ENCODE data around the gene CTNNB1.

The CTNNB1 gene

GRCh38 chr3:41200669-41201021 lies 1.3 kb downstream of the CTNNB1 start:
- no CpG with 5 or more reads among the region's 7 CpGs for WGBS (ENCODE audit: extremely low coverage, insufficient coverage, insufficient read length)
- Histone ChIP-seq H3K23ac (ENCODE audit: low read length) (no peak overlapping the region), H3K36me3 (ENCODE audit: control insufficient read depth in 1 of 2, insufficient read depth in 2 of 2, low read length in 2 of 2) (peaks cover 3% of the 10 kb centered on the region in 2 experiments)

DNA sequence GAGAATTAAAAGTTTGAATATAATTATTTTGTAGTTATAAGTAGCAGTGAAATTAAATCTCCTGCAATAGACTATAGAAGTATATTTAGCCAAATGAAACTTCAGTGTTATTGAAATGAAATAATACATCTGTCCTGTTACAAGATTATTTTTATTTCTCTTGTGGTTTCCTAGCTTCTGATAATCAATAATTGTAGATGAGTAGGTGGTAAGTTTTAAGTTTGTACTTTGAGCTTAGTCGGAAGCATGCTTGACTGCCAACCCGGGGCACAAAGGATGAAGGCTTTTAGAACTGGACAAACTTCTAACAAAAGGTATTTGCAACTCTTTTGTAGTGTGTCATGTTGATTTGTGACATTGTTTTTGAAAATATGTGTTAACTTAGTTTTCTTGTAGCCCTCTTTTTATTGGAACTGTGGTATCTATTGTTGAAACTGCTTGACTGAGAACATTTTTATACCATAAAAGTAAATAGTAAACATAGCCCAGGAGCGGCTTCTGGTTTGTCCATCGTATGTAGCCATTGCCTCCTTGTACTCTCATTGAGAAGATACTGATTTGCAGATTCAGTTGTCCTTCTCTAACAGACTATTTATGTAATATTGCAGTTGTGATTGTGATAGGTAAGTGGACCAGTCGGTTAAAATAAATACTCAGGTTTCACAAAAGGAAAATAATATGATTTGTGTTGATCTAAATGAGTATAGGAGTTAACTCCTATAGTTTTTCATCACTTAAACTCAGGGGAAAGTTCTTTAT lies 2.9 kb downstream of the CTNNB1 start:
- Histone ChIP-seq H2BK120ac (ENCODE audit: insufficient read depth, low read length, poor library complexity) (no peak overlapping the region), H4K91ac (ENCODE audit: low read depth, low read length) (no peak overlapping the region), H2BK5ac (ENCODE audit: low read depth, low read length, poor library complexity) (no peak overlapping the region), H3K9ac (ENCODE audit: low read length) (no peak overlapping the region), H3K23ac (ENCODE audit: low read length) (no peak overlapping the region), H3K4ac (ENCODE audit: low read depth, low read length) (peak overlapping the region; percentile 89), H3K4me1 (ENCODE audit: control insufficient read depth in 1 of 2, insufficient read depth in 2 of 2, low read length in 2 of 2) (peaks cover 4 to 6% of the 10 kb centered on the region in 2 experiments), H3K14ac (ENCODE audit: low read length) (no peak overlapping the region), H2AFZ (ENCODE audit: insufficient read depth, low read length, poor library complexity) (no peak overlapping the region), H3K79me1 (ENCODE audit: low read length) (peaks cover 19% of the 10 kb centered on the region), H3K4me3 (ENCODE audit: low read depth, low read length) (no peak overlapping the region), H4K12ac (ENCODE audit: low read depth, low read length) (no peak overlapping the region), H3K27me3 (ENCODE audit: insufficient read depth, low read length) (no peaks in the 10 kb centered on the region), H3K4me2 (ENCODE audit: low read length) (peak overlapping the region; percentile 68), H3K79me2 (ENCODE audit: control insufficient read depth, insufficient read depth, low read length, poor library complexity) (peaks cover 26% of the 10 kb centered on the region), H3K36me3 (ENCODE audit: control insufficient read depth in 1 of 2, insufficient read depth in 2 of 2, low read length in 2 of 2) (peaks cover 3% of the 10 kb centered on the region in 2 experiments), H2BK12ac (ENCODE audit: low read length) (no peak overlapping the region), H3K18ac (ENCODE audit: low read length) (no peak overlapping the region), H2AK5ac (ENCODE audit: low read length) (no peak overlapping the region), H3K27ac (ENCODE audit: low read depth, low read length) (peak overlapping the region; percentile 25), H3K9me3 (ENCODE audit: insufficient read depth, low read depth, low read length) (no peaks in the 10 kb centered on the region), H4K8ac (ENCODE audit: low read depth, low read length) (no peak overlapping the region)
- no CpG with 5 or more reads among the region's 5 CpGs for WGBS (ENCODE audit: extremely low coverage, insufficient coverage, insufficient read length)
- peak; percentile 6 to 30 for DNase-seq

More at GRCh38 chr3:41200669-41201021, 1.3 kb downstream of the CTNNB1 start:
- peak overlapping the region; percentile 61 for H2BK5ac ChIP-seq (ENCODE audit: low read depth, low read length, poor library complexity)
- H3K4me1 ChIP-seq (ENCODE audit: control insufficient read depth in 1 of 2, insufficient read depth in 2 of 2, low read length in 2 of 2), result peaks cover 6 to 8% of the 10 kb centered on the region in 2 experiments
- H3K27me3 ChIP-seq (ENCODE audit: insufficient read depth, low read length), result no peaks in the 10 kb centered on the region
- peak overlapping the region; percentile 99 for H3K4ac ChIP-seq (ENCODE audit: low read depth, low read length)
- no peak overlapping the region for H3K14ac ChIP-seq (ENCODE audit: low read length)
- peaks cover 19% of the 10 kb centered on the region for H3K79me1 ChIP-seq (ENCODE audit: low read length)
- peak overlapping the region; percentile 97 for H3K4me3 ChIP-seq (ENCODE audit: low read depth, low read length)
- no peak overlapping the region for H2AFZ ChIP-seq (ENCODE audit: insufficient read depth, low read length, poor library complexity)
- H3K9ac ChIP-seq (ENCODE audit: low read length), result peak overlapping the region; percentile 62
- no peak overlapping the region for H3K18ac ChIP-seq (ENCODE audit: low read length)
- H4K8ac ChIP-seq (ENCODE audit: low read depth, low read length), result no peak overlapping the region
- peak overlapping the region; percentile 88 for H3K27ac ChIP-seq (ENCODE audit: low read depth, low read length)
- peaks cover 24% of the 10 kb centered on the region for H3K79me2 ChIP-seq (ENCODE audit: control insufficient read depth, insufficient read depth, low read length, poor library complexity)
- H2BK120ac ChIP-seq (ENCODE audit: insufficient read depth, low read length, poor library complexity), result peak overlapping the region; percentile 5
- H4K12ac ChIP-seq (ENCODE audit: low read depth, low read length), result no peak overlapping the region
- H2AK5ac ChIP-seq (ENCODE audit: low read length), result no peak overlapping the region
- no peak overlapping the region for H4K91ac ChIP-seq (ENCODE audit: low read depth, low read length)
- H2BK12ac ChIP-seq (ENCODE audit: low read length), result no peak overlapping the region
- no peaks in the 10 kb centered on the region for H3K9me3 ChIP-seq (ENCODE audit: insufficient read depth, low read depth, low read length)
- peak overlapping the region; percentile 71 for H3K4me2 ChIP-seq (ENCODE audit: low read length)
- DNase-seq, result peak; percentile 14 to 51

DNA sequence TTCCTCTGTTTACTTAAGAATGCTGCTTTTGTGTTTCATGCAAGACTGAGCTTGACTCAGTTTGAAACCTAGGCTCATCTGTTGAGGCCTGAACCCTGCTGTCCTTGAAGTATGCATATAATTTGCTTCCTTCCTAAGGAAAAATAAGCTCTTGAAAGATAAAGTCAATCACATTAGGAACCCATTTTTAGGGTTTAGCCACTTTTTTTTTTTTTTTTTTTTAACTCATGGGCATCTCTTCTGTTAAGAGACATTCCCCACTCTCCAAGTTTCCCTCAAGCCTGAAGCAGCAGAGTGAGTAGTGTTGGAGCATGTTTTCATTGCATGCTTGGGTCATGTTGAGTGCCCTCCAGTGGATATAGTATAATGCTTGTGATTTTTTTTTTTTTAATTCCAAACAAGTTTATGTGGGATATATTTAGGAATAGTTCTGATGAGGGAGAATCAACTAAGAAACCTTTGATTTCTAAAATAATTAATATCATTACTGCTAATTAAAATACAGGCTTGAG lies 3.6 kb downstream of the CTNNB1 start:
- H3K36me3 ChIP-seq (ENCODE audit: control insufficient read depth in 1 of 2, insufficient read depth in 2 of 2, low read length in 2 of 2), result peaks cover 3% of the 10 kb centered on the region in 2 experiments
- H3K4ac ChIP-seq (ENCODE audit: low read depth, low read length), result no peak overlapping the region
- H4K12ac ChIP-seq (ENCODE audit: low read depth, low read length), result no peak overlapping the region
- no peak overlapping the region for H3K14ac ChIP-seq (ENCODE audit: low read length)
- H3K4me1 ChIP-seq (ENCODE audit: control insufficient read depth in 1 of 2, insufficient read depth in 2 of 2, low read length in 2 of 2), result peaks cover 4 to 8% of the 10 kb centered on the region in 2 experiments
- no peak overlapping the region for H3K27ac ChIP-seq (ENCODE audit: low read depth, low read length)
- H3K4me3 ChIP-seq (ENCODE audit: low read depth, low read length), result no peak overlapping the region
- H3K79me2 ChIP-seq (ENCODE audit: control insufficient read depth, insufficient read depth, low read length, poor library complexity), result peaks cover 28% of the 10 kb centered on the region
- DNase-seq, result peak; percentile 25 to 49
- H2BK120ac ChIP-seq (ENCODE audit: insufficient read depth, low read length, poor library complexity), result no peak overlapping the region
- peaks cover 19% of the 10 kb centered on the region for H3K79me1 ChIP-seq (ENCODE audit: low read length)
- H2BK12ac ChIP-seq (ENCODE audit: low read length), result no peak overlapping the region
- H3K18ac ChIP-seq (ENCODE audit: low read length), result no peak overlapping the region
- H3K27me3 ChIP-seq (ENCODE audit: insufficient read depth, low read length), result no peaks in the 10 kb centered on the region
- H3K9ac ChIP-seq (ENCODE audit: low read length), result no peak overlapping the region
- H2AK5ac ChIP-seq (ENCODE audit: low read length), result no peak overlapping the region
- no peak overlapping the region for H4K8ac ChIP-seq (ENCODE audit: low read depth, low read length)
- no peaks in the 10 kb centered on the region for H3K9me3 ChIP-seq (ENCODE audit: insufficient read depth, low read depth, low read length)
- H2BK5ac ChIP-seq (ENCODE audit: low read depth, low read length, poor library complexity), result no peak overlapping the region
- H2AFZ ChIP-seq (ENCODE audit: insufficient read depth, low read length, poor library complexity), result no peak overlapping the region
- H4K91ac ChIP-seq (ENCODE audit: low read depth, low read length), result no peak overlapping the region
- peak overlapping the region; percentile 68 for H3K4me2 ChIP-seq (ENCODE audit: low read length)
- H3K23ac ChIP-seq (ENCODE audit: low read length), result no peak overlapping the region

GRCh38 chr3:41204369-41204768 lies 5.1 kb downstream of the CTNNB1 start:
- H3K27me3 ChIP-seq (ENCODE audit: insufficient read depth, low read length), result no peaks in the 10 kb centered on the region

More at GRCh38 chr3:41204369-41204768, 5.1 kb downstream of the CTNNB1 start:
- Histone ChIP-seq H2BK5ac (ENCODE audit: low read depth, low read length, poor library complexity) (no peak overlapping the region), H2AK5ac (ENCODE audit: low read length) (no peak overlapping the region), H3K79me1 (ENCODE audit: low read length) (peaks cover 11% of the 10 kb centered on the region), H4K12ac (ENCODE audit: low read depth, low read length) (no peak overlapping the region), H3K4me2 (ENCODE audit: low read length) (peak overlapping the region; percentile 38), H3K27ac (ENCODE audit: low read depth, low read length) (no peak overlapping the region), H3K4me3 (ENCODE audit: low read depth, low read length) (no peak overlapping the region), H2BK12ac (ENCODE audit: low read length) (no peak overlapping the region), H3K23ac (ENCODE audit: low read length) (no peak overlapping the region), H3K79me2 (ENCODE audit: control insufficient read depth, insufficient read depth, low read length, poor library complexity) (peaks cover 25% of the 10 kb centered on the region), H3K9ac (ENCODE audit: low read length) (no peak overlapping the region), H2AFZ (ENCODE audit: insufficient read depth, low read length, poor library complexity) (no peak overlapping the region), H3K14ac (ENCODE audit: low read length) (no peak overlapping the region), H4K8ac (ENCODE audit: low read depth, low read length) (no peak overlapping the region), H3K4ac (ENCODE audit: low read depth, low read length) (peak overlapping the region; percentile 100), H3K9me3 (ENCODE audit: insufficient read depth, low read depth, low read length) (no peaks in the 10 kb centered on the region), H3K36me3 (ENCODE audit: control insufficient read depth in 1 of 2, insufficient read depth in 2 of 2, low read length in 2 of 2) (peaks cover 3% of the 10 kb centered on the region in 2 experiments), H3K4me1 (ENCODE audit: control insufficient read depth in 1 of 2, insufficient read depth in 2 of 2, low read length in 2 of 2) (peaks cover 4 to 9% of the 10 kb centered on the region in 2 experiments), H2BK120ac (ENCODE audit: insufficient read depth, low read length, poor library complexity) (no peak overlapping the region), H4K91ac (ENCODE audit: low read depth, low read length) (no peak overlapping the region), H3K18ac (ENCODE audit: low read length) (no peak overlapping the region)
- WGBS (ENCODE audit: extremely low coverage, insufficient coverage, insufficient read length), result no CpG with 5 or more reads among the region's 1 CpG
- DNase-seq, result no peak
